NCI-H748 treated with DMSO at 0.1 percent for 48 hours (cell line): Measurements from ENCODE around the gene CDK14.

Source experiments
- DNase-seq: peaks from one replicate; lab custom pipeline; 2025; lab: John Stamatoyannopoulos, UW

CDK14 gene

DNA sequence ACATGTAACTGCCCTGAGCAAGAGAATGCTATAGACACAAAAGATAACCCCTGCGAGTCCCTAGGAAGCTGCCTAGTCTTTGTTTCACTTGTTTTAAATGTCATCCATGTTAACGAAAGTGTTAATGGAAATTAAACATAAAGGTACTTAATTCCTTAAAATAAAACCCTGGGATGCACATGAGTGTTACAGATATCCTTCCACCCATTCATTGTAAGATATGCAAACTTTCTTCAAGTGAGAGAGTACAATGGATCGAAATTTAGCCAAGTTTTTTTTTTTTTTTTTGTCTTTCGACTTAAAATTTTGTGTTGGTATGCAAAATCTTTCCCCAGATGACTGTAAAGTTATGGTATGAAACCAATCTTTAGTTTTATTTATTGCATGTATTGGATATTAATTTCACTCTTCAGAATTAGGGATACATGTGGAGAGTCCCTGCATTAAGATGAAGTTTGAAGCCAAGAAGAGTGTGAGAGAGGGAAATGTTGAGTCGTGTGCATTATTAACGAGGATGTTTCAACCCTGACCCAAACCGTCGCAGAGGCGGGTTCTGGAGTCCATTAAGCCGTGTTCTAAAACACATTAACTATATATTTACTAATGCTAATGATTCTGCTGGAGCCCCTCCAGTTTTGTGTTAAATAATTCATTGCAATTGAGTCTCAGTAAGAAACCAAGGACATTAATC lies 1.6 kb downstream of the CDK14 start:
- DNase-seq, result no peak

- DNase-seq, result no peak
Measured at GRCh38 chr7:90599038-90599437, 2.9 kb downstream of the CDK14 start.

DNA sequence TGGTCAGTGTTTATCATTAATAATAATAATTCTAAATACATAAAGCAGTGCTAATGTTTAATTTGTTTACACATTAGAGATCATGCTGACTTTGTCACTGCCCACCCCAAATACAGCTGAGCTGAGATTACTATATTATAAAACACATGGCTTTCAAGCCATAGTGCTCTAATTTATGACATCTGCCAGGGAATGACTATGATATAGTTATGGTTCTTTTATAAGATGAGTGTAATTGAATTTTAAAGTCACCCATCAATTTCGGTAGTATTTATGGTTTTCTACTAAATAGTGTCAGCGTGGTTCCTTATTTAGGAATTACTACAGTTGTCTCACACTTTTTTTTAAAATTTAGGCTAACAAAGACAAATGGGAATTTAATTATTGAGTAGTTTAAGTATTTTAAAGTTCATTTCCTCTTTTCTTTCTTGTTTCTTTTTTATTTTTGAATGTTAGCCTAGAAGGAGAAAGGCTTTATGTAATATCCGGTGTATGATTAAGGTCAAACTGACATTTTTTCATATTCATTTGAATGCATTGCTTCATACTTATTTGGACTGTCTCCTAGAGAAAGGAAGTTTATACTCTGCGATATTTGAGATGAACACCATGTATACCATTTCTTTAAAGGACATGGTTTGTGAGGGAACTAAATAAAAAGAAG lies 3.9 kb downstream of the CDK14 start:
- no peak for DNase-seq

DNA sequence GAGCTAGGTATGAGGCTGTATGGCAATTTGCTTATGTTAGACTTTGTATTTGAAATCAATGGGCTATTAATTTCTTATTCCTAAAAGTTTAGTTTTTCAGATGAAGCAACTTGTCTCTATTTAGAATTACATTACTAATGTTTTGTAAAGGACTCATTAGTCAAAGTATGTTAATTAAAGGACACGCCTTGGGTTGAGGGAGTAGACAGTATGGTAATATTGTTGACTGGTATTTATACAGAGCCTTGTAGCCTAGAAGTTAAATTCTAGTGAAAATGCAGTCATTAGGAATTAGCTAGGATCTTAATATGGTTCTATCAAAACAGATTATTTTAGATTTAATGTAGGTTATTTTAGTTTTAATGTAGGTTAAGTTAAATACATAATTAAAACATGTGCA lies 6.2 kb downstream of the CDK14 start:
- DNase-seq, result no peak

DNA sequence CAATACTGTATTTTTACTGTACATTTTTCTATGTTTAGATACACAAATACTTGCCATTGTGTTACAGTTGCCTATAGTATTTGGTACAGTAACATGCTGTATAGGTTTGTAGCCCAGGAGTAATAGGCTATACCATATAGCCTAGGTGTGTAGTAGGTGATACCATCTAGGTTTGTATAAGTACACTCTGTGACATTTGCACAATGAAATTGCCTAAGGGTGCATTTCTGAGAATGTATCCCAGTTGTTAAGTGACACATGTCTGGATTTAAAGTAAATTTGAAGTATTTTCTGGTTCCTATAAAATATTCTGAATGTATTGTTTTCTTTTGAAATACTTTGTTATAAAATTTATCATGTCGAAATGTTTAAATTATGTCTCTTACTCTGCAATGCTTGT lies 7.2 kb downstream of the CDK14 start:
- DNase-seq, result no peak

- DNase-seq, result no peak
Measured at GRCh38 chr7:90604383-90604782, 8.3 kb downstream of the CDK14 start.

DNA sequence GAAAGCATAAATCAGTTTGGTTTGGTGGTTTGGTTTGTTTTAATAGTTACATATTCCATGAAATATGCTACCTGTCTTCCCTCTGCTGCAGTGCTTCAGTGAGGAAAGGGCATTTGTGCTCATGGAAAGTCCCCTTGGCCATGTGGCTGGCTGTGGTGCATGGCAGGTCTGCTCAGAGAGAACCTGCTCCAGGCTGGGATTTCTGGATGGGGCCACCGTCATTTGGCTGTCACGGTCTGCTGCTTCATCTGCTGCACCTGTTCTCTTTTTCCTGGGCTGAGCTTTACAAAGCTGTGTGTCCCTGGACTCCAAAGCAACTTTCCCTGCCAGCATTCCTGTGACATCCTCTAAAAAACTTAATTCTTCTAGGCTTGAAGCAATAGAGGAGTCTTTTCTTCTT lies 8.9 kb downstream of the CDK14 start:
- DNase-seq, result no peak

DNA sequence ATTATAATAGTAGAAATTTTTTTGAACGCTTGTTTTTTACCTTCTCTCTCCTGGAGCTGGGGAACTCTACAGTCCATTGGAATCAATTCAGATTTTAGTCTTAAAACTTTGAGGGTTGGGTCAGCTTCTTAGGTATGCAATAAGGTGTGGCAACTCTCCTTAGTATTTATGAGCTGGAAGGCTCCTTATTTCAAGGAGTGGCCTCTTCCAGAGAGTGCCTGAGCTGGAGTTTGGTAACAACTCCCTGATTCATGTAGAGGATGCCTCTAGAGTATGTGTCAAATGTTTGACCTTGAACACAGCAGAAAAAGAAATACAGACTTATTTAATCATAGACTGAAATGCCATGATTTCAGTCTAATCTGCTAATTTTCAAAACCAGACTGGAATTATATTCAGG lies 11.1 kb downstream of the CDK14 start:
- no peak for DNase-seq

DNA sequence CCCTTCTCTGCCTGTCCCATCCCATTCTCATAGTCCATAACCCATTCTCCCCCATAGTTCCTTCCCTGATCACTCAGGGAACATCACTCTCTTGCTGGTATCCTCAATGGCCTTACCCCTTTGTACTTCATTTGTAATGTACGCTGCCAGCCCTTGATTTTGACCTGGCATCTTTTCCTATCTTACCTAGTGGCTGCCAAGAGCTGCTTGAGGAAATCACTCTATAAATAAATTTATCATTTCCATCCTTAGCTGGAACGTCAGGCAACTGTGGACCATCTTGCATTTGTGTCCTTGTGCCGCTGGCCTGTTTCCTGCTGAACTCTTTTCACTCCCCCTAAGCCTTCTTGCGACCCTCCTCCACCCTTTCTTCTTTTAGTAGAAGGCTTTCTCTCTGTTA lies 14.0 kb downstream of the CDK14 start:
- no peak for DNase-seq

GRCh38 chr7:90611115-90611514 lies 15.0 kb downstream of the CDK14 start:
- no peak for DNase-seq

GRCh38 chr7:90613088-90613498 lies 17.0 kb downstream of the CDK14 start:
- no peak for DNase-seq

GRCh38 chr7:90617442-90617841 lies 21.3 kb downstream of the CDK14 start:
- DNase-seq, result no peak

GRCh38 chr7:90618876-90619275 lies 22.8 kb downstream of the CDK14 start:
- peak; percentile 85 for DNase-seq

DNA sequence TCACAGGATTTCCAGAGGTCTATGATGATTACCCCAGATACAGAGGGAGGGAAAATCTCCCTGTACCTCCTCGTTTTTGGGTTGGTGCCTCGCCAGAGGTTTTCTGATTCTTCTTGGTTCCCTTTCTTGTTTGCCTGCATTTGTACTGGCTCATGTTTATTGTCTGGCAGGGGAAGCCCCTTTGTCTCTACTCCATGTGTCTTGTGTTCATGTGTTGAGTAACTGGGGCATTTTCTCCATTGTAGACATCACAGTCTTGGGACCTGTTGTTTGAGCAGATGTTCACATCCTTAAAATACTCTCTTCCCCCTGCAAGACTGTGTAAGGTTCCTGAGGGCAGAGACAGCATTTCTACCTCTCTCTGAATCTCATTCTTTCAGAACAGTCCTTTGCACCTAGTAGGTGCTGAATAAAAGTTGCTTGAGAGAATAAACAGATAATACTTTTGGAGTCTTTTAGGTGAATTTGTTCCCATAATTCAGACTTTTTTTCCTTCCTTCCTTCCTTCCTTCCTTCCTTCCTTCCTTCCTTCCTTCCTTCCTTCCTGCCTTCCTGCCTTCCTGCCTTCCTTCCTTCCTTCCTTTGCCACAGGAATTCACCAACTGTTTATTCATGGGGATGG lies 25.1 kb downstream of the CDK14 start:
- DNase-seq, result no peak

DNA sequence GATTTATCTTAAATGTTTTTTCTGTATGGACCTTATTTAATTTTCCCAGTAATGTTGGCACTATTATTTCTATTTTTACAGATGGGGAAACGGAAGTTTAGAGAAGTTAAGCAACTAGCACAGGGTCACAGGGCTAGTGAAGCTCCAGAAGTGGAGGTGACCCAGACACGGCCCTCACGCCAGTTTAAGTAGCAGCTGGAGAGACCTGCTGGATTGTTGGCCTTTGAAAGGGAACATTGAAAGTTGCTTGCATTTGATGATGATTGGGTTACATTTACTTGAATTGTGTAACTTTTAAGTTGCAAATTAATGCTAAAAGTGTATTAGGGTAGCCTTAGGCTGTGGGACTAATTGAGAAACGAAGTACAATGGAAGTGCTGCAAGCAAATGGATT lies 25.6 kb downstream of the CDK14 start:
- DNase-seq, result no peak

- DNase-seq, result no peak
Measured at GRCh38 chr7:90622670-90623069, 26.5 kb downstream of the CDK14 start.

DNA sequence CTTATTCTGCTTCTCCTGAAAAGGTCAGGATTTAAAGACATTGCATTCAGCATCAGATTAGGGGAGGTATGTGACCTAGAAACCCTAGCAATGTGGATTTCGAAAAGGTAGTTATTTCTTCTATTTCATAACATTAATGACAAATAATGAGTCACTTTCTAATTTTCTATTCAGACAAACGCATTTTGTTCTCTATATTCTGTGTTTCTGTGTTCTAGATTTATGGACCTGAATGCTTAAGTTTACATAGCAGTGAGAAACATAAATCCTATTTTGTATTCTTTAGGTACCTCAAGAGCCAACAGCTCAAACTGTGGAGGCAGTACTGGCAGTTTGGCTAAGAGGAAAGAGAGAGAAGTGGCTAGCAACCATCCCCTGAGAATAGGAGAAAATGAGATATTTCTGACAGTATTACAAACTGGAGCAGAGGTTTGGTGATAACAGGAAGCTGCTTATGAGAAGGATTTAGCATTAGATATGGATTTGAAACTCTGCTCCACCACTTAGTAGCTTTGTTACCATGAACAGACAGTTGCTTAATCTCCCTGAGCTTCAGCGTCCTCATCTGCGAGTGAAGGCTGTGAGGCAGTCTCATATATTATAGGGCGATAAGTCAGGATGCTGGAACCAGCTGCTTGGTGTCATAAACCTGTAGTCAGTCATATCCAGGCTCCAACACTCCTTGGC lies 28.2 kb downstream of the CDK14 start:
- DNase-seq, result no peak

GRCh38 chr7:90625051-90625450 lies 28.9 kb downstream of the CDK14 start:
- no peak for DNase-seq

DNA sequence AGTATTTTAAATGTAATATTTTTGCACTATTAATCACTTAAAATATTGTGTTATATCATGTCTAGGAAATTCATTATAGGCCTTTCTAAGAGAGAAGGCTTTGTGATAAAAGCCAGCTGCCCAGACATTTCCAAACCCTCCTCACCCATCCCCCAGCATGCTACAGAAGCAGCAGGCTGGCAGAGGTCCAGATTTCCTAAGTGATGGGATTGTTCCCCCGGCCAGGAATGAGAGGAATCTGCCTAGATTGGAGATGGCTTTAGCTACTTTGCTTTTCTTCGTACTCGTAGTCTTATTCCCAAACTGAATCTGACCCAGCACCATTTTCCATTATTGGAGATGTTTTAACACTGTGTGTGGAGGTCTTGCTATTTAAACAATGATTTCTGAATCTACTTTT lies 29.4 kb downstream of the CDK14 start:
- DNase-seq, result peak; percentile 45

DNA sequence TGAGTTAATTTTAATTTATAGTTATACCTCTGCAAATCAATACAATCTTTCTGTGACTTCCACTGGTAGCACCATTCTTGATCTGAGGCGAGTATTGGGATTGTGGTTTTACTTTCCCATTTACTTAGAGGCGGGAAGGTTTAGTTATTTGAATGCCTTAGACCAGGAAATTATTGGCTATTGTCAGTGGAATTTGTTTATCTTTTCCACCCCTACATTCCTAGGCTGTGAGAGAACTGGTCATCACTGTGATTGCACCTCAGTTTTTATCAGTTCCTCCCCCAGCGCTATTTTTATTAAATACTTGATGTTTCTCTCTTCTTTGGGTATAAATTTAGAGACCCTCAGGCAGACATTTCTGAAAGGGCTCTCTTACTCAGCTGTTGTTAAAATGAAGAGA lies 29.9 kb downstream of the CDK14 start:
- DNase-seq, result no peak

GRCh38 chr7:90629297-90629918 lies 33.3 kb downstream of the CDK14 start:
- DNase-seq, result peak; percentile 47

- DNase-seq, result no peak
Measured at GRCh38 chr7:90631502-90631901, 35.4 kb downstream of the CDK14 start.

GRCh38 chr7:90639683-90640082 lies 43.6 kb downstream of the CDK14 start:
- peak; percentile 61 for DNase-seq
